B cell (primary cell): ENCODE data around the gene RHOBTB3. TPM values are rescaled to one million over a fixed set of nuclear protein-coding genes. Genes with fewer than 3 reads are reported as not detected.

Experiments
- ATAC-seq: fragments of 200-7000 bp; cut with Tn5 transposase; one replicate; pipeline ENCODE4 v1.10.0; 2021; ENCODE audit warnings: low read depth, mild to moderate bottlenecking, moderate number of reproducible peaks, moderate library complexity
- CTCF ChIA-PET: fragments of 350-600 bp; sonication (Branson Sonifier 250); formaldehyde crosslinking; loops from one replicate; lab custom pipeline; 2021; ENCODE audit warnings: antibody characterized with exemption, inconsistent platforms; lab: Charles Lee
- POLR2A ChIA-PET: fragments of 350-600 bp; sonication (Branson Sonifier 250); formaldehyde crosslinking; loops from one replicate; lab custom pipeline; 2021; ENCODE audit warnings: antibody characterized with exemption; lab: Charles Lee
- DNase-seq: peaks from one replicate; pipeline ENCODE4 v3.0.0; 2013
- H2AFZ ChIP-seq: 2 replicates; pipeline ENCODE4 v1.6.1; 2012; ENCODE audit warnings: mild to moderate bottlenecking, low read depth, low read length; ENCODE audit not compliant: insufficient read depth, poor library complexity, severe bottlenecking
- H3K27ac ChIP-seq, 2 donors: 1 replicate in 1 of 2; 2 replicates in 1 of 2; pipeline ENCODE4 v1.5.1; 2012 to 2013; ENCODE audit warnings: low read length in 2 of 2, mild to moderate bottlenecking in 2 of 2, moderate library complexity in 1 of 2
- H3K27me3 ChIP-seq, 4 experiments: fragments of 200-600 bp in 1 of 4; sonication (generic) in 1 of 4; replicated peaks in 1 of 4; 1 replicate in 2 of 4; 2 replicates in 2 of 4; pipeline versions ENCODE4 v1.6.1 to v1.7.0; 2013 to 2016; ENCODE audit warnings: low read length in 3 of 4, mild to moderate bottlenecking in 2 of 4, mixed read lengths in 1 of 4, moderate library complexity in 1 of 4; ENCODE audit not compliant: insufficient read depth in 4 of 4, control insufficient read depth in 3 of 4; ENCODE audit errors: control extremely low read depth in 1 of 4
- H3K36me3 ChIP-seq, 2 experiments: replicated peaks in 1 of 2; 1 replicate in 1 of 2; 2 replicates in 1 of 2; pipeline versions ENCODE4 v1.6.1 to v1.7.1; 2013; ENCODE audit warnings: low read length in 1 of 2; ENCODE audit not compliant: insufficient read depth in 2 of 2, control insufficient read depth in 1 of 2; ENCODE audit errors: control extremely low read depth in 1 of 2, extremely low read depth in 1 of 2
- H3K4me1 ChIP-seq, 2 donors: fragments of 200-600 bp in 1 of 2; sonication (generic) in 1 of 2; 1 replicate in 1 of 2; 2 replicates in 1 of 2; pipeline versions ENCODE4 v1.5.1 to v1.6.1; 2013 to 2017; ENCODE audit warnings: low read length in 2 of 2; ENCODE audit not compliant: control insufficient read depth in 2 of 2, insufficient read depth in 2 of 2
- H3K4me2 ChIP-seq: replicated peaks from 2 replicates; pipeline ENCODE3; 2012; ENCODE audit warnings: mild to moderate bottlenecking, low read depth, low read length; ENCODE audit not compliant: poor library complexity, severe bottlenecking
- H3K4me3 ChIP-seq, 5 experiments: fragments of 200-600 bp in 1 of 5; sonication (generic) in 1 of 5; 1 replicate in 3 of 5; 2 replicates in 2 of 5; pipeline versions ENCODE4 v1.5.1 to v1.7.0; 2011 to 2016; ENCODE audit warnings: low read length in 4 of 5, mild to moderate bottlenecking in 4 of 5, low read depth in 2 of 5, control low read depth in 1 of 5, moderate library complexity in 1 of 5; ENCODE audit not compliant: insufficient read depth in 1 of 5; ENCODE audit errors: control extremely low read depth in 1 of 5, extremely low read depth in 1 of 5
- H3K79me2 ChIP-seq: fragments of 200-600 bp; sonication (generic); one replicate; pipeline ENCODE4 v1.6.0; 2016; ENCODE audit warnings: low read length; ENCODE audit not compliant: control insufficient read depth, insufficient read depth
- H3K9ac ChIP-seq: fragments of 200-600 bp; sonication (generic); 2 replicates; pipeline ENCODE4 v1.6.1; 2017; ENCODE audit warnings: mild to moderate bottlenecking, low read length, moderate library complexity
- H3K9me3 ChIP-seq, 3 donors: one replicate each; pipeline versions ENCODE4 v1.6.1 to v1.7.1; 2013; ENCODE audit warnings: low read length in 2 of 3; ENCODE audit not compliant: control insufficient read depth in 2 of 3, insufficient read depth in 1 of 3; ENCODE audit errors: control extremely low read depth in 1 of 3
- H4K20me1 ChIP-seq: 2 replicates; pipeline ENCODE4 v1.6.0; 2012; ENCODE audit warnings: mild to moderate bottlenecking, low read length; ENCODE audit not compliant: insufficient read depth, control insufficient read depth, poor library complexity, severe bottlenecking
- H3K27ac Mint-ChIP-seq: one replicate; pipeline ENCODE4 v1.8.0; 2021; ENCODE audit warnings: mixed read lengths
- H3K27me3 Mint-ChIP-seq: one replicate; pipeline ENCODE4 v1.8.0; 2021; ENCODE audit warnings: mixed read lengths
- H3K4me1 Mint-ChIP-seq: one replicate; pipeline ENCODE4 v1.8.0; 2021; ENCODE audit warnings: mixed read lengths
- H3K4me3 Mint-ChIP-seq: one replicate; pipeline ENCODE4 v1.8.0; 2021; ENCODE audit warnings: mixed read lengths
- H3K9me3 Mint-ChIP-seq: one replicate; pipeline ENCODE4 v1.8.0; 2022; ENCODE audit warnings: mixed read lengths; ENCODE audit not compliant: insufficient read depth
- EZH2 ChIP-seq: IDR thresholded peaks from 2 replicates; pipeline ENCODE4 v1.6.1; 2012; ENCODE audit warnings: borderline replicate concordance, low read depth, mild to moderate bottlenecking, moderate library complexity, low read length; ENCODE audit not compliant: insufficient read depth, poor library complexity, severe bottlenecking
- WGBS: methylation state at CpG from one replicate; pipeline ENCODE4 v1.1.5; 2013; ENCODE audit warnings: missing lambda C conversion rate; ENCODE audit not compliant: insufficient coverage; 5-methylcytosine and 5-hydroxymethylcytosine counted together
- intact Hi-C: fragments of 100-400 bp; cut with micrococcal nuclease; formaldehyde crosslinking; loops from one replicate; pipeline ENCODE4 v1.10.0; 2022
- polyA plus RNA-seq: library from polyadenylated mRNA; depleted of rRNA; stranded (reverse); fragments of >200 nt; gene quantifications from 2 replicates; pipeline ENCODE4 v1.2.3, GENCODE V29; 2012
- total RNA-seq, 2 donors: library from RNA; stranded (reverse); fragments of 120-200 nt in 1 of 2; gene quantifications; 1 replicate in 1 of 2; 2 replicates in 1 of 2; pipeline versions ENCODE4 v1.2.3 to v1.2.4, GENCODE V29; 2013 to 2022
- TF ChIP-seq, protein P1 (sequence below): fragments of 200-600 bp; IDR thresholded peaks from one replicate; pipeline ENCODE4 v1.8.0; 2022; ENCODE audit warnings: antibody characterized with exemption, mild to moderate bottlenecking

The RHOBTB3 gene
- total and polyA plus RNA-seq, 2 donors (not counting 1 experiment from before 2014, with no cell fraction given): 1.7 to 5.0 TPM

- ATAC-seq (no peak), DNase-seq (no peak)
- Histone ChIP-seq H3K27me3 (no peaks in the 10 kb centered on the region), H3K36me3 (no peaks in the 10 kb centered on the region), H3K4me1 (no peaks in the 10 kb centered on the region), H3K9ac (no peak overlapping the region), H3K4me2 (no peak overlapping the region), H3K27ac (no peak overlapping the region), H3K79me2 (no peaks in the 10 kb centered on the region), H2AFZ (no peak overlapping the region), H3K9me3 (no peaks in the 10 kb centered on the region), H3K4me3 (no peak overlapping the region), H4K20me1 (no peaks in the 10 kb centered on the region)
- peaks cover 4% of the 10 kb centered on the region for H3K4me1 Mint-ChIP-seq
- WGBS: 98% methylated on average over 8 of the region's 8 CpGs
- H3K27me3 Mint-ChIP-seq: no peaks in the 10 kb centered on the region
- H3K27ac Mint-ChIP-seq: no peak overlapping the region
- H3K9me3 Mint-ChIP-seq: no peaks in the 10 kb centered on the region
- TF ChIP-seq, protein P1, sequence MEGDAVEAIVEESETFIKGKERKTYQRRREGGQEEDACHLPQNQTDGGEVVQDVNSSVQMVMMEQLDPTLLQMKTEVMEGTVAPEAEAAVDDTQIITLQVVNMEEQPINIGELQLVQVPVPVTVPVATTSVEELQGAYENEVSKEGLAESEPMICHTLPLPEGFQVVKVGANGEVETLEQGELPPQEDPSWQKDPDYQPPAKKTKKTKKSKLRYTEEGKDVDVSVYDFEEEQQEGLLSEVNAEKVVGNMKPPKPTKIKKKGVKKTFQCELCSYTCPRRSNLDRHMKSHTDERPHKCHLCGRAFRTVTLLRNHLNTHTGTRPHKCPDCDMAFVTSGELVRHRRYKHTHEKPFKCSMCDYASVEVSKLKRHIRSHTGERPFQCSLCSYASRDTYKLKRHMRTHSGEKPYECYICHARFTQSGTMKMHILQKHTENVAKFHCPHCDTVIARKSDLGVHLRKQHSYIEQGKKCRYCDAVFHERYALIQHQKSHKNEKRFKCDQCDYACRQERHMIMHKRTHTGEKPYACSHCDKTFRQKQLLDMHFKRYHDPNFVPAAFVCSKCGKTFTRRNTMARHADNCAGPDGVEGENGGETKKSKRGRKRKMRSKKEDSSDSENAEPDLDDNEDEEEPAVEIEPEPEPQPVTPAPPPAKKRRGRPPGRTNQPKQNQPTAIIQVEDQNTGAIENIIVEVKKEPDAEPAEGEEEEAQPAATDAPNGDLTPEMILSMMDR: no peak
- no peak for TF ChIP-seq EZH2
- no peak overlapping the region for H3K4me3 Mint-ChIP-seq
- POLR2A ChIA-PET: no interaction called here
- CTCF ChIA-PET: interaction anchor here (18.0 kb wide), 1 partner anchor 56 kb away, joined by 748 read pairs; no protein-coding TSS in a partner anchor
- intact Hi-C loops: no loop called here
These were observed 57.4 kb downstream of the RHOBTB3 start for GRCh38 chr5:95788493-95788892.

DNA sequence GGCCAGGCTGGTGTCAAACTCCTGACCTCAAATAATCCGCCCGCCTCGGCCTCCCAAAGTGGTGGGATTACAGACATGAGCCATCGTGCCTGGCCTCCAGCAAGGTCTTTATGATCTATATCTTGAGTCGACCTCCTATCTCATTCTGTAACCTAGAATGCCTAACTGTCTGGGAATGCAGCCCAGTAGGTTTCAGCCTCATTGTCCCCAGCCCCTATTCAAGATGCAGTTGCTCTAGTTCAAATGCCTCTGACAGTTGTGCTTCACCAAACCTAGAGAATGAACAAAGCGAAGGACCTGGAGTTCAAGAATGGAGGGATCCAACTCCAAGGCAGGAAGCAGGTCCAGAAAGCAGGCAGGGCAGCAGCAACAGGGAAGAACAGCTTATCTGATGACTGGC, 60.6 kb downstream of the RHOBTB3 start:
- no peaks in the 10 kb centered on the region for H4K20me1 ChIP-seq
- H3K4me3 ChIP-seq: no peak overlapping the region
- H3K9me3 Mint-ChIP-seq: no peaks in the 10 kb centered on the region
- H3K9ac ChIP-seq: no peak overlapping the region
- no peaks in the 10 kb centered on the region for H3K27me3 Mint-ChIP-seq
- no peak for DNase-seq
- H3K27ac Mint-ChIP-seq: no peak overlapping the region
- no peak for ATAC-seq
- no peak overlapping the region for H2AFZ ChIP-seq
- no peaks in the 10 kb centered on the region for H3K4me1 ChIP-seq
- no peak overlapping the region for H3K4me3 Mint-ChIP-seq
- H3K27me3 ChIP-seq: no peaks in the 10 kb centered on the region
- H3K9me3 ChIP-seq: no peaks in the 10 kb centered on the region
- ChIA-PET CTCF (interaction anchor here (0.8 to 18.0 kb wide), 4 partner anchors 10 to 127 kb away, joined by 3 to 748 read pairs (median 11); no protein-coding TSS in a partner anchor), POLR2A (no interaction called here)
- no peak overlapping the region for H3K4me2 ChIP-seq
- no peaks in the 10 kb centered on the region for H3K36me3 ChIP-seq
- WGBS: 88% methylated on average over 6 of the region's 6 CpGs
- TF ChIP-seq, protein P1: no peak
- no peak for TF ChIP-seq EZH2
- intact Hi-C loops: no loop called here
- no peak overlapping the region for H3K27ac ChIP-seq
- no peaks in the 10 kb centered on the region for H3K79me2 ChIP-seq
- peaks cover 4% of the 10 kb centered on the region for H3K4me1 Mint-ChIP-seq
